ENCODE data around the gene IGF1R. TPM values are rescaled to one million over a fixed set of nuclear protein-coding genes. Genes with fewer than 3 reads are reported as not detected.

Gene IGF1R
- total and polyA plus RNA-seq, 2 donors (not counting 3 experiments of a cell fraction or from before 2014, with no cell fraction given) = 16.1 to 59.1 TPM

GRCh38 chr15:98904544-98904943, 256.2 kb downstream of the IGF1R start:
- POLR2A ChIA-PET = no interaction called here
- CTCF ChIA-PET = interaction anchor here (0.7 to 4.1 kb wide), 17 partner anchors 10 to 385 kb away, joined by 3 to 48 read pairs (median 5); no protein-coding TSS in a partner anchor
- Histone ChIP-seq H3K9me1 (replicated peaks; ENCODE audit: control insufficient read depth, extremely low read depth, insufficient read depth, low read length) (no peaks in the 10 kb centered on the region), H4K20me1 (replicated peaks; ENCODE audit: control insufficient read depth, extremely low read depth, insufficient read depth, low read length) (no peaks in the 10 kb centered on the region), H3K27ac (ENCODE audit: insufficient read depth, low read depth, low read length) (peak overlapping the region; percentile 15), H3K4me3 (replicated peaks in 1 of 3; ENCODE audit: insufficient read depth in 1 of 3, low read depth in 1 of 3, low read length in 3 of 3) (no peak overlapping the region), H3K79me2 (ENCODE audit: control insufficient read depth, insufficient read depth, low read length) (no peaks in the 10 kb centered on the region), H3K4me2 (ENCODE audit: insufficient read depth, low read length) (no peak overlapping the region), H3K4me1 (ENCODE audit: control insufficient read depth, extremely low read depth, insufficient read depth, low read length) (peaks cover 42% of the 10 kb centered on the region), H2AFZ (ENCODE audit: low read depth, low read length) (no peak overlapping the region), H3K36me3 (ENCODE audit: control insufficient read depth in 2 of 2, extremely low read depth in 1 of 2, insufficient read depth in 2 of 2, low read length in 2 of 2) (peaks cover 0 to 9% of the 10 kb centered on the region in 2 experiments), H3K9me3 (replicated peaks; ENCODE audit: control insufficient read depth, insufficient read depth, low read length) (no peaks in the 10 kb centered on the region), H3K9ac (replicated peaks; ENCODE audit: extremely low read depth, insufficient read depth, low read length) (no peak overlapping the region), H3K27me3 (ENCODE audit: control insufficient read depth in 2 of 2, insufficient read depth in 2 of 2, low read length in 2 of 2) (no peaks in the 10 kb centered on the region)
- intact Hi-C loops (cut with micrococcal nuclease) = loop anchor here (1.0 to 2.0 kb wide), 4 partner anchors 51 to 462 kb away; no protein-coding TSS in a partner anchor
- no TSS peak for BruUV-seq (replicated peaks)
- FAIRE-seq = peak; percentile 76
- DNase-seq (ENCODE audit: low read depth, low spot score) = peak; percentile 53
- dilution Hi-C loops (cut with MboI; ENCODE audit: extremely low pct_ligation_motif_present, low sequenced_read_pairs) = no loop called here
- no peak for TF ChIP-seq MAX (IDR thresholded peaks at IDR 0.05; ENCODE audit: insufficient read depth, insufficient read length)
- peak; percentile 52 to 58 for TF ChIP-seq CTCF (IDR thresholded peaks at IDR 0.05; ENCODE audit: extremely low read depth in 1 of 2, insufficient read depth in 1 of 2, low read depth in 1 of 2, low read length in 2 of 2)
- TF ChIP-seq GATA2 (IDR thresholded peaks at IDR 0.05; ENCODE audit: insufficient read depth, insufficient read length, low read depth, low read length) = peak; percentile 29
